Psoas muscle (tissue), 8 donors: Measurements from ENCODE around the gene SRF. TPM values are rescaled to one million over a fixed set of nuclear protein-coding genes. Genes with fewer than 3 reads are reported as not detected.

ENCODE experiments used
- ATAC-seq, 4 donors: fragments of 200-7000 bp; cut with Tn5 transposase; one replicate each; pipeline ENCODE4 v1.9.1; 2020; ENCODE audit warnings: moderate library complexity in 3 of 4, mild to moderate bottlenecking in 2 of 4
- DNase-seq, 2 donors: peaks; one replicate each; pipeline ENCODE4 v3.0.0-alpha.2; 2020
- H3K27ac ChIP-seq: fragments of 200-600 bp; one replicate; pipeline ENCODE4 v1.8.0; 2022
- H3K27me3 ChIP-seq, 3 donors: fragments of 200-600 bp in 1 of 3; one replicate each; pipeline versions ENCODE4 v1.6.1 to v1.8.0; 2013 to 2022; ENCODE audit warnings: low read length in 2 of 3, mild to moderate bottlenecking in 2 of 3, moderate library complexity in 1 of 3; ENCODE audit not compliant: insufficient read depth in 3 of 3
- H3K36me3 ChIP-seq, 2 donors: fragments of 200-600 bp in 1 of 2; one replicate each; pipeline versions ENCODE4 v1.6.1 to v1.8.0; 2013 to 2022; ENCODE audit warnings: low read depth in 1 of 2, mild to moderate bottlenecking in 1 of 2, moderate library complexity in 1 of 2; ENCODE audit not compliant: insufficient read depth in 1 of 2
- H3K4me1 ChIP-seq: fragments of 200-600 bp; one replicate; pipeline ENCODE4 v1.8.0; 2022
- H3K4me3 ChIP-seq: fragments of 200-600 bp; one replicate; pipeline ENCODE4 v1.8.0; 2022; ENCODE audit warnings: mild to moderate bottlenecking
- H3K9me3 ChIP-seq: fragments of 200-600 bp; one replicate; pipeline ENCODE4 v1.8.0; 2022
- WGBS, 3 donors: extraction: QIAGEN DNeasy Blood & Tissue Kit; methylation state at CpG; one replicate each; pipeline versions ENCODE4 v1.1.6 to v1.1.7; 2013; 5-methylcytosine and 5-hydroxymethylcytosine counted together
- intact Hi-C, 2 donors: fragments of 100-400 bp; cut with DNase I; formaldehyde crosslinking; loops; one replicate each; pipeline versions ENCODE4 v1.11.0 to v1.14.2; 2022
- polyA plus RNA-seq, 3 donors: library from polyadenylated mRNA; stranded (reverse); fragments of 200-250 nt; gene quantifications; one replicate each; pipeline ENCODE4 v1.2.3, GENCODE V29; 2013
- total RNA-seq, 4 donors: library from RNA; stranded (reverse); fragmentation: NEBNext Ultra II Directional in 2 of 4; extraction: Animal tissue kit (Norgen Biotek cat#: 25700) in 2 of 4; gene quantifications; one replicate each; pipeline versions ENCODE4 v1.2.1 to v1.2.4, GENCODE V29; 2021 to 2023
- TF ChIP-seq, protein P1 (sequence below): fragments of 200-600 bp; IDR thresholded peaks from one replicate; pipeline ENCODE4 v1.8.0; 2022; ENCODE audit warnings: antibody characterized with exemption
- donor health status: healthy with polysubstance abuse.
- donor health status: DM: no; HTN: no; CAD: no; lungs with moderate emphysema.
- donor health status: Bipolar disorder and iron deficiency.
- donor health status: healthy.
- donor health status: DM: yes; HTN: yes; CAD: no.
- donor health status: DM: no; HTN: no; CAD: no.
- donor health status: DM: no; HTN: no; CAD: no.
- donor health status: DM: yes; HTN: yes; CAD: no.

Gene SRF
- total and polyA plus RNA-seq, 7 donors, result 26.3 to 57.7 (median 39.3) TPM

DNA sequence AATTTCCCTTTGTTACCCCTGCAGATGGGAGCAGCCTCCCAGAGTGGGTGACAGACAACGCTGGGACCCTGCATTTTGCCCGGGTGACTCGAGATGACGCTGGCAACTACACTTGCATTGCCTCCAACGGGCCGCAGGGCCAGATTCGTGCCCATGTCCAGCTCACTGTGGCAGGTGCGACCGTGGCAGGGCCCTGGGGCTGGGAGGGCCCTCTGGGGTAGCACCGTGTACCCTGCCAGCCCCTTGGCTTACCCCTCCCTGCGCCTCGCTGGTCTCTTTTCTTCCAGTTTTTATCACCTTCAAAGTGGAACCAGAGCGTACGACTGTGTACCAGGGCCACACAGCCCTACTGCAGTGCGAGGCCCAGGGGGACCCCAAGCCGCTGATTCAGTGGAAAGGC, 29.4 kb upstream of the SRF start:
- H3K9me3 ChIP-seq, result no peaks in the 10 kb centered on the region
- H3K36me3 ChIP-seq, result no peaks in the 10 kb centered on the region
- 76 to 83% (median 78%) methylated on average over 16 of the region's 16 CpGs for WGBS, 3 donors
- DNase-seq, result no peak
- intact Hi-C loops, result loop anchor here (2.0 to 5.0 kb wide), 3 partner anchors 69 to 239 kb away; no protein-coding TSS in a partner anchor
- peaks cover 8% of the 10 kb centered on the region for H3K4me1 ChIP-seq
- no peaks in the 10 kb centered on the region for H3K27me3 ChIP-seq
- ATAC-seq, result no peak
- no peak overlapping the region for H3K4me3 ChIP-seq
- no peak overlapping the region for H3K27ac ChIP-seq
- TF ChIP-seq, protein P1, sequence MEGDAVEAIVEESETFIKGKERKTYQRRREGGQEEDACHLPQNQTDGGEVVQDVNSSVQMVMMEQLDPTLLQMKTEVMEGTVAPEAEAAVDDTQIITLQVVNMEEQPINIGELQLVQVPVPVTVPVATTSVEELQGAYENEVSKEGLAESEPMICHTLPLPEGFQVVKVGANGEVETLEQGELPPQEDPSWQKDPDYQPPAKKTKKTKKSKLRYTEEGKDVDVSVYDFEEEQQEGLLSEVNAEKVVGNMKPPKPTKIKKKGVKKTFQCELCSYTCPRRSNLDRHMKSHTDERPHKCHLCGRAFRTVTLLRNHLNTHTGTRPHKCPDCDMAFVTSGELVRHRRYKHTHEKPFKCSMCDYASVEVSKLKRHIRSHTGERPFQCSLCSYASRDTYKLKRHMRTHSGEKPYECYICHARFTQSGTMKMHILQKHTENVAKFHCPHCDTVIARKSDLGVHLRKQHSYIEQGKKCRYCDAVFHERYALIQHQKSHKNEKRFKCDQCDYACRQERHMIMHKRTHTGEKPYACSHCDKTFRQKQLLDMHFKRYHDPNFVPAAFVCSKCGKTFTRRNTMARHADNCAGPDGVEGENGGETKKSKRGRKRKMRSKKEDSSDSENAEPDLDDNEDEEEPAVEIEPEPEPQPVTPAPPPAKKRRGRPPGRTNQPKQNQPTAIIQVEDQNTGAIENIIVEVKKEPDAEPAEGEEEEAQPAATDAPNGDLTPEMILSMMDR, result no peak

DNA sequence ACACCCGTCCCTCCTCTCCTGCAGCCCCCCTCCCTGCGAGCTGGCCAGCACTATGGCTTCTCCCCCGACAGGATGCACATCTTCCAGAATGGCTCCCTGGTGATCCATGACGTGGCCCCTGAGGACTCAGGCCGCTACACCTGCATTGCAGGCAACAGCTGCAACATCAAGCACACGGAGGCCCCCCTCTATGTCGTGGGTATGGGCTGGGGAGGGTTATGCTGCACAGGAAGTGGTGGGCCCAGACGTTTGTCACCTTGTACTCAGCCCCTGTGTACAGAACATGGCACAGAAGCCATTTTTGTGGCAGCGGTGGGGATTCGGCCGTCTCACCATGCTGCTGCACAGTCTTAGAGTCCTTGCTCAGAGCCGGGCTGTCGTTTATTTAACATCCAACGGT, 29.0 kb upstream of the SRF start:
- no peaks in the 10 kb centered on the region for H3K9me3 ChIP-seq
- H3K27me3 ChIP-seq, result no peaks in the 10 kb centered on the region
- H3K36me3 ChIP-seq, result no peaks in the 10 kb centered on the region
- DNase-seq (no peak), ATAC-seq (no peak)
- TF ChIP-seq, protein P1, result no peak
- 72 to 75% (median 73%) methylated on average over 12 to 14 of the region's 14 CpGs for WGBS, 3 donors
- H3K27ac ChIP-seq, result no peak overlapping the region
- H3K4me1 ChIP-seq, result peaks cover 12% of the 10 kb centered on the region
- no peak overlapping the region for H3K4me3 ChIP-seq
- intact Hi-C loops, result loop anchor here (2.0 to 5.0 kb wide), 3 partner anchors 70 to 240 kb away; no protein-coding TSS in a partner anchor

DNA sequence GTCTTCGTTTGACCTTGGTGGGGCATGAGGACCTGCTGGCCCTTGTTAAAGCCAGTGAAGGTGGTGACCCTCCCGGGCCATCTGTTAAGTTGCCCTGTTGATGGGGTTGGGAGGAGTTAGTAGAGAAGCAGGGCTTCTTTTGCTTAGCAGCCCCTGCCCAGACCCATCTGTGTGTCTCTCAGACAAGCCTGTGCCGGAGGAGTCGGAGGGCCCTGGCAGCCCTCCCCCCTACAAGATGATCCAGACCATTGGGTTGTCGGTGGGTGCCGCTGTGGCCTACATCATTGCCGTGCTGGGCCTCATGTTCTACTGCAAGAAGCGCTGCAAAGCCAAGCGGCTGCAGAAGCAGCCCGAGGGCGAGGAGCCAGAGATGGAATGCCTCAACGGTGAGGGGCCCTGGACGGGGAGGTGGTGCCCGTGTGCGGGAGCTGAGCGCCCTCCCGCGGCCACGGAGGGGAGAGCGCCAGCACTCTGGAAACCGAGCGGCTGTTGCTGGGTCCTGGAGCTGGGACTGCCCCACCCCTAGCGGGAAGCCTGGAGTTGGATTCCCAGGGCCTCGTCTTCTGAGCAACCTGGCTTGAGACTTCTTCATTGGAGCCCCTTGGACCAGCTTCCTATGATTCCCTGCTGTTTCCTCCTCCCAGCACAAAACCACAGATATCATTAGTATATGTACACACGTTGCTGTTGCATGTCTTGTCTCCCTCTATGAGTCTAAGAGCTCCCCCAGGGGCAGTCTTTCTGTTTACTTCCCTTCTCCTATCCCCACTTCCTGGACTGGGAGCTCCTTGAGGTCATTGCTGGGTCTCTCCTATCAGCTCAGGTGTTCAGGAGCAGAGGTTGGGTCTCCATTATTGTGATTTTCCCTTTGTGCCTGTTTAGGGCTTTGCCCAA, 27.6 kb upstream of the SRF start:
- H3K36me3 ChIP-seq, result no peaks in the 10 kb centered on the region
- peak overlapping the region; percentile 13 for H3K27ac ChIP-seq
- H3K27me3 ChIP-seq, result no peaks in the 10 kb centered on the region
- H3K4me3 ChIP-seq, result peak overlapping the region; percentile 10
- H3K4me1 ChIP-seq, result peaks cover 21% of the 10 kb centered on the region
- DNase-seq, result peak; percentile 86 to 93
- no peaks in the 10 kb centered on the region for H3K9me3 ChIP-seq
- ATAC-seq, result peak; percentile 92 to 96 (median 94)
- TF ChIP-seq, protein P1, result peak; percentile 95
- WGBS, 3 donors, result 8 to 11% (median 11%) methylated on average over 23 to 25 of the region's 25 CpGs
- intact Hi-C loops, result loop anchor here (1.0 to 5.0 kb wide), 4 partner anchors 71 to 241 kb away; no protein-coding TSS in a partner anchor

DNA sequence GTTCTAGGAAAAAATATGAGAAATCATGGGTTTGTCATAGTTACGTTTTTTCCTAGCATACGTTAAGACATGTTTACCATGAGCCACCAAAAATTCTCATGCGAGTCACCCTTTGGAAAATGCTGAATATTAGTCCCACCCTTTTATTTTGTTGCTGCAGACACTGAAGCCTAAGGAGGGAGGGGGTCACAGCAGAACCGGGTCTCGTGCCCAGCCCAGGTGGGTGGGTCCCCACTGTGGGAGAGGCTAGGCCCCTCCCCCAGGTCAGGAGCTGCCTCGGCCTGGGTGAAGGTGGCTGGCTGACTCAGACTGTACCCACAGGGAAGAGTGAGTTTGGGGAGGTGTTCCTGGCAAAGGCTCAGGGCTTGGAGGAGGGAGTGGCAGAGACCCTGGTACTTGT, 26.2 kb upstream of the SRF start:
- Histone ChIP-seq H3K4me3 (no peak overlapping the region), H3K9me3 (no peaks in the 10 kb centered on the region), H3K36me3 (no peaks in the 10 kb centered on the region), H3K27ac (no peak overlapping the region), H3K27me3 (no peaks in the 10 kb centered on the region), H3K4me1 (peaks cover 21% of the 10 kb centered on the region)
- intact Hi-C loops, result loop anchor here (5.0 kb wide), 2 partner anchors 73 to 243 kb away; no protein-coding TSS in a partner anchor
- WGBS, 3 donors, result 82 to 85% (median 84%) methylated on average over 6 of the region's 6 CpGs
- DNase-seq, result no peak
- TF ChIP-seq, protein P1, result no peak
- ATAC-seq, result no peak
